ENCODE measurements around the gene CLDN16. TPM values are rescaled to one million over a fixed set of nuclear protein-coding genes. Genes with fewer than 3 reads are reported as not detected.

Gene CLDN16
- total RNA-seq, 4 donors from 2014 or later = 0.27 to 3.3 (median 0.47) TPM

- H3K36me3 ChIP-seq = no peaks in the 10 kb centered on the region
- no peaks in the 10 kb centered on the region for H3K9me3 ChIP-seq
- TF ChIP-seq CTCF (IDR thresholded peaks at IDR 0.05) (no peak), POLR2A (IDR thresholded peaks at IDR 0.05) (no peak)
- H3K27me3 ChIP-seq = no peaks in the 10 kb centered on the region
- intact Hi-C loops (cut with DNase I) = no loop called here
- WGBS, 2 donors = 46% methylated on average over 2 of the region's 2 CpGs
- DNase-seq = no peak
- no peak overlapping the region for H3K4me3 ChIP-seq (replicated peaks in 1 of 3)
- no peak overlapping the region for H3K27ac ChIP-seq
- peaks cover 4 to 6% of the 10 kb centered on the region in 2 donors for H3K4me1 ChIP-seq
Measured at GRCh38 chr3:190371152-190371551, 16.8 kb upstream of the CLDN16 start.

GRCh38 chr3:190375246-190375645 is 12.7 kb upstream of the CLDN16 start:
- Histone ChIP-seq H3K36me3 (no peaks in the 10 kb centered on the region), H3K4me1 (peaks cover 4 to 6% of the 10 kb centered on the region in 2 donors), H3K9me3 (no peaks in the 10 kb centered on the region), H3K4me3 (replicated peaks in 1 of 3) (no peak overlapping the region), H3K27ac (no peak overlapping the region), H3K27me3 (no peaks in the 10 kb centered on the region)
- no peak for TF ChIP-seq CTCF (IDR thresholded peaks at IDR 0.05)
- TF ChIP-seq POLR2A (IDR thresholded peaks at IDR 0.05) = no peak
- intact Hi-C loops (cut with DNase I) = no loop called here
- no peak for DNase-seq

GRCh38 chr3:190375671-190376070 is 12.3 kb upstream of the CLDN16 start:
- Histone ChIP-seq H3K27me3 (no peaks in the 10 kb centered on the region), H3K27ac (no peak overlapping the region)
- WGBS, 2 donors = 67 to 73% methylated on average over 3 of the region's 3 CpGs

GRCh38 chr3:190378240-190378891 is 9.6 kb upstream of the CLDN16 start:
- intact Hi-C loops (cut with DNase I) = no loop called here
- Histone ChIP-seq H3K36me3 (no peaks in the 10 kb centered on the region), H3K4me3 (replicated peaks in 1 of 3) (no peak overlapping the region), H3K27ac (no peak overlapping the region), H3K9me3 (no peaks in the 10 kb centered on the region), H3K4me1 (peaks cover 4 to 6% of the 10 kb centered on the region in 2 donors), H3K27me3 (no peaks in the 10 kb centered on the region)
- WGBS, 2 donors = 81 to 88% methylated on average over 6 of the region's 6 CpGs
- no peak for DNase-seq
- TF ChIP-seq CTCF (IDR thresholded peaks at IDR 0.05) (no peak), POLR2A (IDR thresholded peaks at IDR 0.05) (no peak)

More at GRCh38 chr3:190375671-190376070, 12.3 kb upstream of the CLDN16 start:
- H3K4me1 ChIP-seq = peaks cover 4 to 6% of the 10 kb centered on the region in 2 donors
- DNase-seq = no peak
- H3K36me3 ChIP-seq = no peaks in the 10 kb centered on the region
- TF ChIP-seq CTCF (IDR thresholded peaks at IDR 0.05) (no peak), POLR2A (IDR thresholded peaks at IDR 0.05) (no peak)
- H3K9me3 ChIP-seq = no peaks in the 10 kb centered on the region
- no peak overlapping the region for H3K4me3 ChIP-seq (replicated peaks in 1 of 3)
- intact Hi-C loops (cut with DNase I) = no loop called here

- Histone ChIP-seq H3K27me3 (no peaks in the 10 kb centered on the region), H3K9me3 (no peaks in the 10 kb centered on the region), H3K27ac (no peak overlapping the region), H3K4me3 (replicated peaks in 1 of 3) (no peak overlapping the region), H3K4me1 (peaks cover 9 to 14% of the 10 kb centered on the region in 2 donors), H3K36me3 (no peaks in the 10 kb centered on the region)
- intact Hi-C loops (cut with DNase I) = no loop called here
- DNase-seq = no peak
- no peak for TF ChIP-seq POLR2A (IDR thresholded peaks at IDR 0.05)
- TF ChIP-seq CTCF (IDR thresholded peaks at IDR 0.05) = no peak
Measured at GRCh38 chr3:190380184-190380583, 7.8 kb upstream of the CLDN16 start.
